T-helper 1 cell treated with Interleukin-12 subunit alpha and Interleukin-12 subunit beta and Interleukin-4 antibody, amounts not matched to agents 30 ng/mL and 1 ng/mL, for 36 hours (primary cell): ENCODE measurements around the gene CRMP1. TPM values are rescaled to one million over a fixed set of nuclear protein-coding genes. Genes with fewer than 3 reads are reported as not detected.

Experiments used
- intact Hi-C: fragments of 100-400 bp; cut with micrococcal nuclease; formaldehyde crosslinking; loops from one replicate; pipeline ENCODE4 v1.15.1; 2024
- total RNA-seq: library from RNA; stranded (reverse); gene quantifications from 2 replicates; pipeline ENCODE4 v1.2.3, GENCODE V29; 2022

CRMP1 gene
- 0.54 and 1.0 TPM in 2 replicates for total RNA-seq

GRCh38 chr4:5893004-5893580 is at the start of gene CRMP1:
Gene CRMP1, minus strand, starts transcription at chr4:5893086. Its CDS starts 117 bp downstream, at chr4:5892969.
- intact Hi-C loops, result loop anchor here (5.0 kb wide), 1 partner anchor 1036 kb away; the partner anchor contains the start of gene MSX1

- intact Hi-C loops, result no loop called here
These were observed 48.7 kb upstream of the CRMP1 start for GRCh38 chr4:5941601-5942000.

- intact Hi-C loops, result no loop called here
These were observed 47.8 kb upstream of the CRMP1 start for GRCh38 chr4:5940470-5941203.

- intact Hi-C loops, result no loop called here
These were observed 41.3 kb upstream of the CRMP1 start for GRCh38 chr4:5933996-5934831.

GRCh38 chr4:5933116-5933515 is 40.2 kb upstream of the CRMP1 start:
- intact Hi-C loops, result no loop called here

GRCh38 chr4:5932035-5932568 is 39.2 kb upstream of the CRMP1 start:
- intact Hi-C loops, result no loop called here

- intact Hi-C loops, result no loop called here
These were observed 38.6 kb upstream of the CRMP1 start for GRCh38 chr4:5931526-5931925.

GRCh38 chr4:5930876-5931275 is 38.0 kb upstream of the CRMP1 start:
- intact Hi-C loops, result no loop called here

GRCh38 chr4:5930456-5930855 is 37.6 kb upstream of the CRMP1 start:
- intact Hi-C loops, result no loop called here

- intact Hi-C loops, result no loop called here
These were observed 36.0 kb upstream of the CRMP1 start for GRCh38 chr4:5928844-5929420.

- intact Hi-C loops, result no loop called here
These were observed 35.4 kb upstream of the CRMP1 start for GRCh38 chr4:5928274-5928673.

GRCh38 chr4:5927747-5928146 is 34.9 kb upstream of the CRMP1 start:
- intact Hi-C loops, result no loop called here

- intact Hi-C loops, result no loop called here
These were observed 34.2 kb upstream of the CRMP1 start for GRCh38 chr4:5927116-5927515.

- intact Hi-C loops, result no loop called here
These were observed 33.7 kb upstream of the CRMP1 start for GRCh38 chr4:5926598-5926997.

GRCh38 chr4:5925419-5926200 is 32.7 kb upstream of the CRMP1 start:
- intact Hi-C loops, result no loop called here

GRCh38 chr4:5924461-5925125 is 31.7 kb upstream of the CRMP1 start:
- intact Hi-C loops, result no loop called here

- intact Hi-C loops, result no loop called here
These were observed 30.5 kb upstream of the CRMP1 start for GRCh38 chr4:5923376-5923775.

- intact Hi-C loops, result no loop called here
These were observed 29.7 kb upstream of the CRMP1 start for GRCh38 chr4:5922556-5922955.

GRCh38 chr4:5921981-5922380 is 29.1 kb upstream of the CRMP1 start:
- intact Hi-C loops, result no loop called here
